ENCODE measurements around the gene WASHC1.
"Not testable (repeated sequence)": the region's sequence is repeated elsewhere in the genome, so short reads cannot be mapped to it uniquely, and the experiment has no call there.

WASHC1 gene

DNA sequence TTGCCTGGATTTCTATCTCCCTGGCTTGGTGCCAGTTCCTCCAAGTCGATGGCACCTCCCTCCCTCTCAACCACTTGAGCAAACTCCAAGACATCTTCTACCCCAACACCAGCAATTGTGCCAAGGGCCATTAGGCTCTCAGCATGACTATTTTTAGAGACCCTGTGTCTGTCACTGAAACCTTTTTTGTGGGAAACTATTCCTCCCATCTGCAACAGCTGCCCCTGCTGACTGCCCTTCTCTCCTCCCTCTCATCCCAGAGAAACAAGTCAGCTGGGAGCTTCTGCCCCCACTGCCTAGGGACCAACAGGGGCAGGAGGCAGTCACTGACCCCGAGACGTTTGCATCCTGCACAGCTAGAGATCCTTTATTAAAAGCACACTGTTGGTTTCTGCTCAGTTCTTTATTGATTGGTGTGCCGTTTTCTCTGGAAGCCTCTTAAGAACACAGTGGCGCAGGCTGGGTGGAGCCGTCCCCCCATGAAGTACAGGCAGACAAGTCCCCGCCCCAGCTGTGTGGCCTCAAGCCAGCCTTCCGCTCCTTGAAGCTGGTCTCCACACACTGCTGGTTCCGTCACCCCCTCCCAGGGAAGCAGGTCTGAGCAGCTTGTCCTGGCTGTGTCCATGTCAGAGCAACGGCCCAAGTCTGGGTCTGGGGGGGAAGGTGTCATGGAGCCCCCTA is 15.0 kb downstream of the WASHC1 start:
- not testable (repeated sequence) for DNase-seq

DNA sequence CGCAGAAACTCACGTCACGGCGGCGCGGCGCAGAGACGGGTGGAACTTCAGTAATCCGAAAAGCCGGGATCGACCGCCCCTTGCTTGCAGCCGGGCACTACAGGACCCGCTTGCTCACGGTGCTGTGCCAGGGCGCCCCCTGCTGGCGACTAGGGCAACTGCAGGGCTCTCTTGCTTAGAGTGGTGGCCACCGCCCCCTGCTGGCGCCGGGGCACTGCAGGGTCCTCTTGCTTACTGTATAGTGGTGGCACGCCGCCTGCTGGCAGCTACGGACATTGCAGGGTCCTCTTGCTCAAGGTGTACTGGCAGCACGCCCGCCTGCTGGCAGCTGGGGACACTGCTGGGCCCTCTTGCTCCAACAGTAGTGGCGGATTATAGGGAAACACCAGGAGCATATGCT is 18.1 kb downstream of the WASHC1 start:
- DNase-seq = not testable (repeated sequence)

DNA sequence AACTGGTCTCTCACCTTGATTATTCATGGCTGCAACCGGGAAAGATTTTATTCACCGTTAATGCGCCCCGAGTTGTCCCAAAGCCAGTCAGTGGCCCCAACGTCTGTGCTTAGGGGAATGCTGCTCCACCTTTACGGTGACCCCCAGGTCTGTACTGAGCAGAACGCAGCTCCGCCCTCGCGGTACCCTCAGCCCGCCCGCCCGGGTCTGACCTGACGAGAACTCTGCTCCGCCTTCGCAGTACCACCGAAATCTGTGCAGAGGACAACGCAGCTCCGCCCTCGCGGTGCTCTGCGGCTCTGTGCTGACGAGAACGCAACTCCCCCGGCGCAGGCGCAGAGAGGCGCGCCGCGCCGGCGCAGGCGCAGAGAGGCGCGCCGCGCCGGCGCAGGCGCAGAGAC is 18.6 kb downstream of the WASHC1 start:
- DNase-seq = not testable (repeated sequence)

DNA sequence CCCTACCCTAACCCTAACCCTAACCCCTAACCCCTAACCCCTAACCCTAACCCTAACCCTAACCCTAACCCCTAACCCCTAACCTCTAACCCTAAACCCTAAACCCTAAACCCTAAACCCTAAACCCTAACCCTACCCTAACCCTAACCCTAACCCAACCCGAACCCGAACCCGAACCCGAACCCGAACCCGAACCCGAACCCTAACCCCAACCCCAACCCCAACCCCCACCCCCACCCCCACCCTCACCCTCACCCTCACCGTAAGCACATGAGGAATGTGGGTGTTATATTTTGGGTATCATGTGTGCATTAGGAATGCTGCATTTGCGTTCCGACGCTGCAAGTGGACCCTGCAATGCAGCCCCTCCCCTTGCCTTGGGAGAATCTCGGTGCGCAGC is 19.0 kb downstream of the WASHC1 start:
- DNase-seq = not testable (repeated sequence)

All from activated CD4-positive, CD25-positive, alpha-beta regulatory T cell (primary cell).